ENCODE results near the gene C5orf52. TPM values are rescaled to one million over a fixed set of nuclear protein-coding genes. Genes with fewer than 3 reads are reported as not detected.

C5orf52 gene
- total and polyA plus RNA-seq, 8 donors, result not detected

GRCh38 chr5:157710882-157711281, 39.5 kb downstream of the C5orf52 start:
- WGBS, 5 donors, result 51 to 69% (median 58%) methylated on average over 2 of the region's 2 CpGs
- no peak overlapping the region for H3K27ac ChIP-seq
- no peaks in the 10 kb centered on the region for H3K4me1 ChIP-seq
- H3K27me3 ChIP-seq, result peaks cover 0 to 7% (median 0%) of the 10 kb centered on the region in 3 donors
- H3K36me3 ChIP-seq, result no peaks in the 10 kb centered on the region
- H3K9me3 ChIP-seq, result no peaks in the 10 kb centered on the region
- DNase-seq, result no peak
- no peak overlapping the region for H3K4me3 ChIP-seq
- intact Hi-C loops (cut with DNase I; ENCODE audit: low total_unique reads), result loop anchor here (10.0 kb wide), 1 partner anchor 376 kb away; no protein-coding TSS in a partner anchor
- TF ChIP-seq EP300 (IDR thresholded peaks at IDR 0.05) (no peak), POLR2AphosphoS5 (IDR thresholded peaks at IDR 0.05) (no peak), CTCF (IDR thresholded peaks at IDR 0.05) (no peak), POLR2A (IDR thresholded peaks at IDR 0.05) (no peak)

GRCh38 chr5:157713830-157714595, 42.7 kb downstream of the C5orf52 start:
- TF ChIP-seq EP300 (IDR thresholded peaks at IDR 0.05), result no peak
- TF ChIP-seq POLR2AphosphoS5 (IDR thresholded peaks at IDR 0.05), result no peak
- no peak for TF ChIP-seq CTCF (IDR thresholded peaks at IDR 0.05)
- no peak for TF ChIP-seq POLR2A (IDR thresholded peaks at IDR 0.05)
- intact Hi-C loops (cut with DNase I; ENCODE audit: low total_unique reads), result loop anchor here (10.0 kb wide), 1 partner anchor 379 kb away; no protein-coding TSS in a partner anchor
- H3K27me3 ChIP-seq, result no peaks in the 10 kb centered on the region

GRCh38 chr5:157714596-157714864, 43.2 kb downstream of the C5orf52 start:
- Histone ChIP-seq H3K27me3 (no peaks in the 10 kb centered on the region), H3K4me1 (peaks cover 0 to 12% (median 5%) of the 10 kb centered on the region in 4 donors), H3K9me3 (no peaks in the 10 kb centered on the region), H3K36me3 (no peaks in the 10 kb centered on the region), H3K27ac (no peak overlapping the region), H3K4me3 (no peak overlapping the region)
- TF ChIP-seq POLR2AphosphoS5 (IDR thresholded peaks at IDR 0.05), result no peak
- no peak for TF ChIP-seq POLR2A (IDR thresholded peaks at IDR 0.05)
- TF ChIP-seq EP300 (IDR thresholded peaks at IDR 0.05), result no peak
- TF ChIP-seq CTCF (IDR thresholded peaks at IDR 0.05), result no peak
- no peak for DNase-seq
- intact Hi-C loops (cut with DNase I; ENCODE audit: low total_unique reads), result loop anchor here (10.0 kb wide), 1 partner anchor 380 kb away; no protein-coding TSS in a partner anchor

More at GRCh38 chr5:157713830-157714595, 42.7 kb downstream of the C5orf52 start:
- Histone ChIP-seq H3K9me3 (no peaks in the 10 kb centered on the region), H3K27ac (no peak overlapping the region), H3K4me1 (peaks cover 0 to 12% (median 5%) of the 10 kb centered on the region in 4 donors), H3K36me3 (no peaks in the 10 kb centered on the region), H3K4me3 (no peak overlapping the region)
- WGBS, 5 donors, result 81 to 88% (median 82%) methylated on average over 4 of the region's 4 CpGs
- no peak for DNase-seq

GRCh38 chr5:157718519-157718918, 47.2 kb downstream of the C5orf52 start:
- TF ChIP-seq POLR2AphosphoS5 (IDR thresholded peaks at IDR 0.05) (peak in 1 of 3 donors; percentile 11), EP300 (IDR thresholded peaks at IDR 0.05) (no peak), CTCF (IDR thresholded peaks at IDR 0.05) (peak in 5 of 7 experiments; percentile 25 to 54 (median 30))
- Histone ChIP-seq H3K27ac (no peak overlapping the region), H3K36me3 (no peaks in the 10 kb centered on the region), H3K4me1 (peaks cover 0 to 12% (median 5%) of the 10 kb centered on the region in 4 donors), H3K9me3 (no peaks in the 10 kb centered on the region), H3K27me3 (no peaks in the 10 kb centered on the region), H3K4me3 (no peak overlapping the region)
- 3 to 10% (median 7%) methylated on average over 4 of the region's 4 CpGs for WGBS, 5 donors
- intact Hi-C loops (cut with DNase I; ENCODE audit: low total_unique reads), result loop anchor here (10.0 kb wide), 1 partner anchor 384 kb away; no protein-coding TSS in a partner anchor
- peak in 1 of 2 donors; percentile 79 for DNase-seq

Measured in stomach (tissue), 9 donors.